Measurements from ENCODE around the gene GDF10.

GRCh38 chr10:47264797-47265281, 35.2 kb upstream of the GDF10 start:
- no peak for TF ChIP-seq CTCF (IDR thresholded peaks at IDR 0.05)
- no peak for TF ChIP-seq POLR2A (IDR thresholded peaks at IDR 0.05)
- no peak for TF ChIP-seq POLR2AphosphoS5 (IDR thresholded peaks at IDR 0.05)
